GM19455 (cell line): ENCODE measurements around the gene COPA.

ENCODE experiments used
- ATAC-seq: cut with Tn5 transposase; IDR thresholded peaks from one replicate; pipeline ENCODE4 v1.9.1; 2021; ENCODE audit not compliant: unreplicated experiment

COPA gene

GRCh38 chr1:160363010-160363409 is 20.0 kb upstream of the COPA start:
- no peak for ATAC-seq

- no peak for ATAC-seq
Measured at GRCh38 chr1:160362168-160362957, 19.3 kb upstream of the COPA start.

- no peak for ATAC-seq
Measured at GRCh38 chr1:160361814-160362167, 18.7 kb upstream of the COPA start.

- ATAC-seq: no peak
Measured at GRCh38 chr1:160361199-160361598, 18.1 kb upstream of the COPA start.

GRCh38 chr1:160360227-160360695 is 17.2 kb upstream of the COPA start:
- ATAC-seq: no peak

- ATAC-seq: no peak
Measured at GRCh38 chr1:160359559-160360226, 16.6 kb upstream of the COPA start.

GRCh38 chr1:160358073-160358472 is 15.0 kb upstream of the COPA start:
- no peak for ATAC-seq

GRCh38 chr1:160357286-160358002 is 14.4 kb upstream of the COPA start:
- no peak for ATAC-seq

GRCh38 chr1:160354388-160354985 is 11.4 kb upstream of the COPA start:
- no peak for ATAC-seq

GRCh38 chr1:160353223-160353622 is 10.2 kb upstream of the COPA start:
- no peak for ATAC-seq

- no peak for ATAC-seq
Measured at GRCh38 chr1:160352555-160352954, 9.5 kb upstream of the COPA start.

GRCh38 chr1:160351629-160352028 is 8.6 kb upstream of the COPA start:
- no peak for ATAC-seq

GRCh38 chr1:160346958-160347357 is 3.9 kb upstream of the COPA start:
- no peak for ATAC-seq

- no peak for ATAC-seq
Measured at GRCh38 chr1:160346463-160346862, 3.4 kb upstream of the COPA start.

GRCh38 chr1:160344936-160345335 is 1.9 kb upstream of the COPA start:
- no peak for ATAC-seq

GRCh38 chr1:160344241-160344640 is 1.2 kb upstream of the COPA start:
- no peak for ATAC-seq

GRCh38 chr1:160342526-160342925 is 524 bp downstream of the COPA start:
- no peak for ATAC-seq

- no peak for ATAC-seq
Measured at GRCh38 chr1:160340866-160341265, 2.2 kb downstream of the COPA start.

GRCh38 chr1:160340146-160340545 is 2.9 kb downstream of the COPA start:
- ATAC-seq: no peak

GRCh38 chr1:160338580-160338979 is 4.5 kb downstream of the COPA start:
- ATAC-seq: no peak

- ATAC-seq: no peak
Measured at GRCh38 chr1:160332516-160332915, 10.5 kb downstream of the COPA start.
